Activated naive CD8-positive, alpha-beta T cell treated with anti-CD3 and anti-CD28 coated beads, Interleukin-2, amount 10 ng/mL, durations not matched to agents 7 days and 5 days (primary cell): ENCODE data around the gene DOCK1. TPM values are rescaled to one million over a fixed set of nuclear protein-coding genes. Genes with fewer than 3 reads are reported as not detected.

Source experiments
- ATAC-seq: fragments of 150-1000 bp; cut with Tn5 transposase; one replicate; pipeline ENCODE4 v1.10.0; 2021; ENCODE audit warnings: low read depth, moderate library complexity
- POLR2A ChIA-PET: fragments of 350-600 bp; sonication (Branson Sonifier 250); formaldehyde crosslinking; loops from one replicate; lab custom pipeline; 2021; ENCODE audit warnings: antibody characterized with exemption; lab: Charles Lee
- DNase-seq: peaks from one replicate; pipeline ENCODE4 v3.0.0; 2021
- H3K27ac Mint-ChIP-seq: one replicate; pipeline ENCODE4 v1.8.0; 2022; ENCODE audit warnings: mild to moderate bottlenecking, mixed read lengths
- H3K27me3 Mint-ChIP-seq: one replicate; pipeline ENCODE4 v1.8.0; 2022; ENCODE audit warnings: mild to moderate bottlenecking, moderate library complexity, mixed read lengths
- H3K36me3 Mint-ChIP-seq: one replicate; pipeline ENCODE4 v1.8.0; 2021; ENCODE audit warnings: mild to moderate bottlenecking, mixed read lengths
- H3K4me1 Mint-ChIP-seq: one replicate; pipeline ENCODE4 v1.8.0; 2021; ENCODE audit warnings: mixed read lengths
- H3K4me3 Mint-ChIP-seq: one replicate; pipeline ENCODE4 v1.8.0; 2022; ENCODE audit warnings: mild to moderate bottlenecking, moderate library complexity, mixed read lengths
- H3K9me3 Mint-ChIP-seq: one replicate; pipeline ENCODE4 v1.8.0; 2021; ENCODE audit warnings: mixed read lengths
- total RNA-seq, 2 experiments: library from RNA; stranded (reverse); gene quantifications; one replicate each; pipeline ENCODE4 v1.2.3, GENCODE V29; 2021

The DOCK1 gene
- total RNA-seq, 2 experiments from 2014 or later = 0.06 to 0.14 TPM

- DNase-seq = no peak
- ATAC-seq = no peak
- Mint-ChIP-seq H3K27me3 (no peaks in the 10 kb centered on the region), H3K9me3 (peaks cover 3% of the 10 kb centered on the region), H3K4me1 (no peaks in the 10 kb centered on the region), H3K27ac (no peak overlapping the region), H3K36me3 (no peaks in the 10 kb centered on the region), H3K4me3 (no peak overlapping the region)
- POLR2A ChIA-PET = no interaction called here
Observed at GRCh38 chr10:126921974-126922525, 16.8 kb downstream of the DOCK1 start.

- Mint-ChIP-seq H3K27me3 (no peaks in the 10 kb centered on the region), H3K36me3 (no peaks in the 10 kb centered on the region), H3K4me1 (no peaks in the 10 kb centered on the region), H3K9me3 (peaks cover 3% of the 10 kb centered on the region), H3K27ac (no peak overlapping the region), H3K4me3 (no peak overlapping the region)
- DNase-seq = no peak
- POLR2A ChIA-PET = no interaction called here
- no peak for ATAC-seq
Observed at GRCh38 chr10:126924180-126924914, 19.1 kb downstream of the DOCK1 start.

GRCh38 chr10:126924915-126925300 is 19.7 kb downstream of the DOCK1 start:
- no peak for DNase-seq
- POLR2A ChIA-PET = no interaction called here
- H3K36me3 Mint-ChIP-seq = no peaks in the 10 kb centered on the region
- no peak overlapping the region for H3K4me3 Mint-ChIP-seq
- no peak for ATAC-seq
- H3K9me3 Mint-ChIP-seq = peaks cover 3% of the 10 kb centered on the region
- no peak overlapping the region for H3K27ac Mint-ChIP-seq
- no peaks in the 10 kb centered on the region for H3K27me3 Mint-ChIP-seq
- no peaks in the 10 kb centered on the region for H3K4me1 Mint-ChIP-seq

GRCh38 chr10:126926568-126926967 is 21.3 kb downstream of the DOCK1 start:
- POLR2A ChIA-PET = no interaction called here

GRCh38 chr10:126927799-126928198 is 22.6 kb downstream of the DOCK1 start:
- Mint-ChIP-seq H3K27me3 (no peaks in the 10 kb centered on the region), H3K36me3 (no peaks in the 10 kb centered on the region), H3K27ac (no peak overlapping the region), H3K4me3 (no peak overlapping the region), H3K9me3 (no peaks in the 10 kb centered on the region), H3K4me1 (no peaks in the 10 kb centered on the region)
- DNase-seq (no peak), ATAC-seq (no peak)
- POLR2A ChIA-PET = no interaction called here

More at GRCh38 chr10:126926568-126926967, 21.3 kb downstream of the DOCK1 start:
- Mint-ChIP-seq H3K36me3 (no peaks in the 10 kb centered on the region), H3K27me3 (no peaks in the 10 kb centered on the region), H3K27ac (no peak overlapping the region), H3K4me1 (no peaks in the 10 kb centered on the region), H3K9me3 (peaks cover 1% of the 10 kb centered on the region), H3K4me3 (no peak overlapping the region)
- DNase-seq = no peak
- ATAC-seq = no peak

- ATAC-seq = no peak
- Mint-ChIP-seq H3K4me1 (no peaks in the 10 kb centered on the region), H3K27me3 (no peaks in the 10 kb centered on the region), H3K9me3 (no peaks in the 10 kb centered on the region), H3K27ac (no peak overlapping the region), H3K4me3 (no peak overlapping the region), H3K36me3 (no peaks in the 10 kb centered on the region)
- POLR2A ChIA-PET = no interaction called here
- no peak for DNase-seq
Observed at GRCh38 chr10:126928274-126928673, 23.0 kb downstream of the DOCK1 start.

GRCh38 chr10:126929391-126929790 is 24.2 kb downstream of the DOCK1 start:
- POLR2A ChIA-PET = no interaction called here
- no peak for ATAC-seq
- H3K27me3 Mint-ChIP-seq = no peaks in the 10 kb centered on the region

GRCh38 chr10:126930131-126930882 is 25.1 kb downstream of the DOCK1 start:
- Mint-ChIP-seq H3K27me3 (no peaks in the 10 kb centered on the region), H3K9me3 (no peaks in the 10 kb centered on the region), H3K36me3 (no peaks in the 10 kb centered on the region), H3K27ac (no peak overlapping the region), H3K4me3 (no peak overlapping the region), H3K4me1 (no peaks in the 10 kb centered on the region)
- POLR2A ChIA-PET = no interaction called here
- DNase-seq (no peak), ATAC-seq (no peak)

More at GRCh38 chr10:126929391-126929790, 24.2 kb downstream of the DOCK1 start:
- H3K9me3 Mint-ChIP-seq = no peaks in the 10 kb centered on the region
- no peaks in the 10 kb centered on the region for H3K4me1 Mint-ChIP-seq
- no peak overlapping the region for H3K4me3 Mint-ChIP-seq
- DNase-seq = no peak
- no peak overlapping the region for H3K27ac Mint-ChIP-seq
- no peaks in the 10 kb centered on the region for H3K36me3 Mint-ChIP-seq

GRCh38 chr10:126930883-126931503 is 25.8 kb downstream of the DOCK1 start:
- Mint-ChIP-seq H3K4me3 (no peak overlapping the region), H3K36me3 (no peaks in the 10 kb centered on the region), H3K4me1 (no peaks in the 10 kb centered on the region), H3K27me3 (no peaks in the 10 kb centered on the region), H3K27ac (no peak overlapping the region), H3K9me3 (no peaks in the 10 kb centered on the region)
- ATAC-seq = no peak
- no peak for DNase-seq
- POLR2A ChIA-PET = no interaction called here

- H3K4me3 Mint-ChIP-seq = no peak overlapping the region
- no peak for DNase-seq
- no peaks in the 10 kb centered on the region for H3K4me1 Mint-ChIP-seq
- H3K36me3 Mint-ChIP-seq = no peaks in the 10 kb centered on the region
- H3K9me3 Mint-ChIP-seq = no peaks in the 10 kb centered on the region
- POLR2A ChIA-PET = no interaction called here
- ATAC-seq = no peak
- no peaks in the 10 kb centered on the region for H3K27me3 Mint-ChIP-seq
- H3K27ac Mint-ChIP-seq = no peak overlapping the region
Observed at GRCh38 chr10:126931544-126931943, 26.3 kb downstream of the DOCK1 start.

- POLR2A ChIA-PET = no interaction called here
Observed at GRCh38 chr10:126932516-126932915, 27.3 kb downstream of the DOCK1 start.

GRCh38 chr10:126933116-126933515 is 27.9 kb downstream of the DOCK1 start:
- H3K27me3 Mint-ChIP-seq = no peaks in the 10 kb centered on the region
- no peak overlapping the region for H3K4me3 Mint-ChIP-seq
- H3K9me3 Mint-ChIP-seq = no peaks in the 10 kb centered on the region
- no peak for ATAC-seq
- DNase-seq = no peak
- no peak overlapping the region for H3K27ac Mint-ChIP-seq
- H3K4me1 Mint-ChIP-seq = no peaks in the 10 kb centered on the region
- H3K36me3 Mint-ChIP-seq = no peaks in the 10 kb centered on the region
- POLR2A ChIA-PET = no interaction called here

More at GRCh38 chr10:126932516-126932915, 27.3 kb downstream of the DOCK1 start:
- no peaks in the 10 kb centered on the region for H3K4me1 Mint-ChIP-seq
- H3K36me3 Mint-ChIP-seq = no peaks in the 10 kb centered on the region
- H3K27ac Mint-ChIP-seq = no peak overlapping the region
- DNase-seq (no peak), ATAC-seq (no peak)
- no peaks in the 10 kb centered on the region for H3K9me3 Mint-ChIP-seq
- H3K27me3 Mint-ChIP-seq = no peaks in the 10 kb centered on the region
- no peak overlapping the region for H3K4me3 Mint-ChIP-seq

GRCh38 chr10:126935263-126935946 is 30.2 kb downstream of the DOCK1 start:
- Mint-ChIP-seq H3K27ac (no peak overlapping the region), H3K4me3 (no peak overlapping the region), H3K9me3 (peaks cover 1% of the 10 kb centered on the region), H3K27me3 (no peaks in the 10 kb centered on the region), H3K36me3 (no peaks in the 10 kb centered on the region), H3K4me1 (no peaks in the 10 kb centered on the region)
- POLR2A ChIA-PET = no interaction called here
- ATAC-seq (no peak), DNase-seq (no peak)
